DOHH2 (cell line): ENCODE measurements around the gene CGN.

Experiments used
- CTCF ChIP-seq: fragments of 200-600 bp; sonication (generic); IDR thresholded peaks from one replicate; pipeline ENCODE4 v1.5.1; 2014; ENCODE audit warnings: antibody characterized with exemption, mild to moderate bottlenecking, low read depth, low read length; ENCODE audit not compliant: poor library complexity, severe bottlenecking
- EZH2phosphoT487 ChIP-seq: fragments of 200-600 bp; sonication (generic); IDR thresholded peaks from 2 replicates; pipeline ENCODE4 v1.6.1; 2017; ENCODE audit warnings: borderline replicate concordance, mild to moderate bottlenecking, antibody characterized with exemption, low read length, moderate library complexity, mixed read lengths

- no peak for TF ChIP-seq CTCF
- TF ChIP-seq EZH2phosphoT487 = no peak
These were observed 42.5 kb downstream of the CGN start for GRCh38 chr1:151553659-151554058.
